Activated CD8-positive, alpha-beta memory T cell treated with anti-CD3 and anti-CD28 coated beads for 36 hours (primary cell): ENCODE data around the gene TSHZ1. TPM values are rescaled to one million over a fixed set of nuclear protein-coding genes. Genes with fewer than 3 reads are reported as not detected.

Experiments used
- CTCF ChIA-PET: fragments of 350-600 bp; sonication (Branson Sonifier 250); formaldehyde crosslinking; loops from one replicate; lab custom pipeline; 2021; ENCODE audit warnings: antibody characterized with exemption; lab: Charles Lee
- POLR2A ChIA-PET: fragments of 350-600 bp; sonication (Branson Sonifier 250); formaldehyde crosslinking; loops from one replicate; lab custom pipeline; 2021; ENCODE audit warnings: antibody characterized with exemption; lab: Charles Lee
- total RNA-seq, 2 experiments: library from RNA; stranded (reverse); gene quantifications; one replicate each; pipeline ENCODE4 v1.2.3, GENCODE V29; 2021

TSHZ1 gene
- total RNA-seq, 2 experiments from 2014 or later: 14.8 to 15.0 TPM

- ChIA-PET POLR2A (no interaction called here), CTCF (no interaction called here)
Measured at GRCh38 chr18:75257605-75258004, 47.0 kb downstream of the TSHZ1 start.

DNA sequence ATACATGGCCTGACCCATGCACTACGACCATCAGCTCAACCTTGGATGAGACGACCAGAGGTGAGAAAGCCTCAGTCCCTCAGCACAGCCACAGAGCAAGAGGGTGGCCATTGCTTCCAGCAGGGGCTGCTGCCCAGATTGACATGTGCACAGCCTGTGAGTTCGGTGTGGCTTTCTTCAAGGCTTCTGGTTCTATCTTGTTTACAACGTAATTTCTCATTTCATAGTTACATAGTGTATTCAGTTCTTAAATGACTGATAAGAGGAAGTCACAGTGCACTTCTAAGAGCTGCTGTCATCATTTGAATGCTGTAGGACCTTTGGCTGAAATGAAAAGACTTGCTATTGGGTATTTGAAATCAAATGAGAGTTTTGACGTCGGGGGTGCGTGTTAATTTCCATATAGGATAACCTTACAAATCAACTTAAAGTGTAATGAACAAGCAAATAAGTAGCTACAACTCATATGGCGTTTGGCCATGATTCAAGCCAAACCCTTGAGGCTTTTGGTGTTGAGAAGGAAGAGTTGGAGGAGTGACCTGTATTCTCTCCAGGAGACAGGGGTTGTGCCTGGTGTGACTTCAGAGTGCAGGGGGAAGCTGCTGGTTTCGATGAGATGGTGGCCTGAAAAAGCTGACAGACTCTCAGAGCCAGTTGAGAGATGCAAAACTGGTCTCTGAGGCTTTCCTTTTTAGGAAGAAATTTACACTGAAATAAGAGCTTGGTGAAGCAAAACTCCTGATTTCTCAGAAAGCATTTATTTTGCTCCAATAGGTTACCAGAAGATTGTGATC is 51.0 kb downstream of the TSHZ1 start:
- ChIA-PET CTCF (no interaction called here), POLR2A (interaction anchor here (0.6 kb wide), 2 partner anchors 51 kb away, joined by 3 to 4 read pairs; partner anchors contain the start of gene TSHZ1)

DNA sequence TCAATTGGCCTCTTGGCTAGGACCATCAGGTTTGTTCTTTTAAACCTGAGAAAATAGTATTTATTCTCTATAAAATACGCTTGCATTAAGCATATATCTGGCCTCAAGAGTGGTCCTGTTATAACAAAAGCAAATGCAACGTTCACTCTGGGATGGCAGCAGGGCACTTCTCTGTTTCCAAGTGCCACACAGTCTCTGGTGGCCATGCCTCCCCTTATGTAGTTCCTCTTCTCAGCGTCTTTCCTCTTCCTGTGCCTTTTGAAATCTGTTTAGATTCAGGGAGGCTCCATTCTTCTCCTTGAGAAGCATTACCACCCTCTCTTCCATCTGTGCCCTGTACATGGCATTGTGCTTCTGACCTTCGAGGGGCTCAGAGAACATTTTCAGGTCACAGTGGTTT is 51.9 kb downstream of the TSHZ1 start:
- POLR2A ChIA-PET: no interaction called here
- CTCF ChIA-PET: no interaction called here

DNA sequence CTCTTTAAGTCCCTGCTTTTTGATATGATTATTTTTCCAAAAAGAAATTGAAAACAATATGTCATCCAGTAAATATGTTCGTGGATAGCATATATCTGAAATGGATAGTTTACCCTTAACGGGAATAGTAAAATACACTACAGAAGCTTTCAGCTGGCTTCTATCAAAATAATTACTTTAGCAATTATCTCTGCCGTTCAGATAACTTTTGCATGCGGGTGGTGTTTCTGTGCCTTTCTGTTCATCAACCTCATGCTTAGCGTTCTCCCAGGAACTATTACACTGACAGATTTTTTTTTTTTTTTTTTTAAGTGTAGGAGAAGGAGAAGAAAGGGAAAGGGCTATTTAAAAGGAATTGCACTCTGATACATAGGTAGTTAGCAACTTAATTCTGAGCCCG is 53.6 kb downstream of the TSHZ1 start:
- ChIA-PET CTCF (interaction anchor here (0.7 kb wide), 1 partner anchor 269 kb away, joined by 4 read pairs; no protein-coding TSS in a partner anchor), POLR2A (no interaction called here)

GRCh38 chr18:75264926-75265597 is 54.5 kb downstream of the TSHZ1 start:
- ChIA-PET POLR2A (no interaction called here), CTCF (no interaction called here)

GRCh38 chr18:75265872-75266271 is 55.3 kb downstream of the TSHZ1 start:
- ChIA-PET CTCF (no interaction called here), POLR2A (no interaction called here)

DNA sequence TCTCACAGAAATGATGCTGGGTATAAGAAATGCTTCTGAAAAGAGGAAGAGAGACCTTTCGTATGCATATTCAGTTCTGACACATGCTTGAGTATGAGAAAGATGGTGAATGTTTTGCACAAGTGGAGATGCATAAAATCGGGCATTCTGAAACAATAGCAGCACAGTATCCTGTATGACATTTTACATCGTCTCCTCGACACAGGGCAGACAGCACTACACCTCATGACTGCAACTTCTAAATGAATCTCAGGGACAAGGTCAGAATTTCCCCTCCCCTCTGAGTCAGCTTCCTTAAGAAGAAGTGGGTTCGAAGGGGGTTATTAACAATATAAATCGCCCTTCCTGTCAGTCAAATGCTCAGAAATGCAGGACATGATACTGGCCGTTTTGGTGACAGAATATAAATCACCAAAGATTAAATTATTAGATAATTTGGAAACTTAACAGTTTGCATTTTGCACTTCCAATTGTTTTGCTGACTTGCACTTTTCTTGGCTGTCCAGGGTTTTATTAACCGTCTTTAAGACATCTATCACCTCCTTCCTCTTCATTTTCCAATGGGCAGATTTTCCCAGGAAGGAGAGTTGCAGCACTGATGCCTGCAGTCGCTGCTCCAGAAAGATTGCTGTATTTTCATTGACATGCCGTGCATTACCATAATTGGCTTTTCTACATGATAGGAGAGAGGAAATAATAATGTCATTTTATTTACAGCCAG is 57.2 kb downstream of the TSHZ1 start:
- CTCF ChIA-PET: no interaction called here
- POLR2A ChIA-PET: no interaction called here

- ChIA-PET POLR2A (no interaction called here), CTCF (no interaction called here)
Measured at GRCh38 chr18:75268364-75268646, 57.7 kb downstream of the TSHZ1 start.

GRCh38 chr18:75269124-75269680 is 58.6 kb downstream of the TSHZ1 start:
- ChIA-PET CTCF (no interaction called here), POLR2A (no interaction called here)

GRCh38 chr18:75269696-75270095 is 59.1 kb downstream of the TSHZ1 start:
- ChIA-PET CTCF (no interaction called here), POLR2A (no interaction called here)

GRCh38 chr18:75271952-75272351 is 61.4 kb downstream of the TSHZ1 start:
- ChIA-PET CTCF (no interaction called here), POLR2A (no interaction called here)

GRCh38 chr18:75273817-75274216 is 63.2 kb downstream of the TSHZ1 start:
- POLR2A ChIA-PET: no interaction called here
- CTCF ChIA-PET: no interaction called here

DNA sequence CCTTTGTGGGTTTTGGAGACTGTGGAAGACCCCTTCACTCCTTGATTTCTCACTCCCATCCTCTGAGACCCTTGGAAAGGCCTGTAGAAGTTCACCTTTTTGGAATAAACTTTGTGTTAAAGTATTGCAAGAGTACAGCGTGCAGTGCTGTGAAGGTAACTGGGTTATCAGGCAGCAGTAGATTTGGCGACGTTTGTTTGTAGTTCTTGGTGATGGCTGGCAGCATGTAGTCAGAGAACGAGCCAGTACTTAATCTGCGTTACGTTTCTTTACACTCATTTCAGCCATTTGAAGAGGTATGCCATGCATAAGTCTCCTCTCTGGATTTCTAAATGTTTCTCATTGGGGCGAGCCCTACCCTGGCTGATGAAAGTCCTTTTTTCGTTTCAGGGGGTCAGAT is 64.6 kb downstream of the TSHZ1 start:
- POLR2A ChIA-PET: no interaction called here
- CTCF ChIA-PET: no interaction called here

DNA sequence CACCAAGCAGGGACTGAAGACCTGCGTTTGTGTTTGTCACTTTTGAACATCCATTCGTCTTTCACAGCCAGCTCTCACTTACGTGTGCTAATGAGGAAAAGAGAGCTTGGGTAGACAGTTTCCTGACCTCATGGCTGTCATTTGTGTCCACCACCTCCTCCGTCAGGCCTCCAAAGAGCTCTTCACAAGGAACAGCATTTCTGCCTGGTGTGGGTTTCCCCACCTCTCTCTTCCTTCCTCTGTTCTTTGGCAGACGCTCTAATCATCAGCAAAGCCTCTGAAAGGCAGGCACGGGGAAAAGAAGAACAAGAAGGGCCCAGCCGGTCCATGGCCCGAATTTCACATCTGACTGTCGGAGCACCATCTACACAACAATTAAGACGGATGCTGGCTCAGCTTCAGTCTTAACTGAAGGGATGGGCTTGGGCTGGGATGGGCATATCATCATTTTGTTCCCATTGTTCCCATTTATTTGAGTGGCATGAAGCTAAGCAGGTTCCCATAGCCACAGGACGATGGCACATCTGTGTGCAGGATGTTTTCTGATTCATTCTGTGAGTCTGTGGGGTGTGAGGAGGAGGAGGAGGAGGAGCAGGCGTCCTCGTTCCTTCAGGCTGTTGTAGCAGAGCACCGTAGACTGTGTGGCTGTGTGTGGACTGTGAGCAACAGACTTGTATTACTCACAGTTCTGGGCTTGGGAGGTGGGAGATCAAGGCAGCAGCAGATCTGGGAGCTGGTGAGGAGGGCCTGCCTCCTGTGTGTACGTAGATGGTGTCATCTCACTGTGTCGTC is 66.4 kb downstream of the TSHZ1 start:
- CTCF ChIA-PET: no interaction called here
- POLR2A ChIA-PET: interaction anchor here (0.6 kb wide), 1 partner anchor 25 kb away, joined by 10 read pairs; no protein-coding TSS in a partner anchor

- POLR2A ChIA-PET: interaction anchor here (0.6 kb wide), 1 partner anchor 26 kb away, joined by 10 read pairs; no protein-coding TSS in a partner anchor
- CTCF ChIA-PET: no interaction called here
Measured at GRCh38 chr18:75277610-75277928, 67.0 kb downstream of the TSHZ1 start.

- ChIA-PET CTCF (no interaction called here), POLR2A (no interaction called here)
Measured at GRCh38 chr18:75279381-75279780, 68.8 kb downstream of the TSHZ1 start.

DNA sequence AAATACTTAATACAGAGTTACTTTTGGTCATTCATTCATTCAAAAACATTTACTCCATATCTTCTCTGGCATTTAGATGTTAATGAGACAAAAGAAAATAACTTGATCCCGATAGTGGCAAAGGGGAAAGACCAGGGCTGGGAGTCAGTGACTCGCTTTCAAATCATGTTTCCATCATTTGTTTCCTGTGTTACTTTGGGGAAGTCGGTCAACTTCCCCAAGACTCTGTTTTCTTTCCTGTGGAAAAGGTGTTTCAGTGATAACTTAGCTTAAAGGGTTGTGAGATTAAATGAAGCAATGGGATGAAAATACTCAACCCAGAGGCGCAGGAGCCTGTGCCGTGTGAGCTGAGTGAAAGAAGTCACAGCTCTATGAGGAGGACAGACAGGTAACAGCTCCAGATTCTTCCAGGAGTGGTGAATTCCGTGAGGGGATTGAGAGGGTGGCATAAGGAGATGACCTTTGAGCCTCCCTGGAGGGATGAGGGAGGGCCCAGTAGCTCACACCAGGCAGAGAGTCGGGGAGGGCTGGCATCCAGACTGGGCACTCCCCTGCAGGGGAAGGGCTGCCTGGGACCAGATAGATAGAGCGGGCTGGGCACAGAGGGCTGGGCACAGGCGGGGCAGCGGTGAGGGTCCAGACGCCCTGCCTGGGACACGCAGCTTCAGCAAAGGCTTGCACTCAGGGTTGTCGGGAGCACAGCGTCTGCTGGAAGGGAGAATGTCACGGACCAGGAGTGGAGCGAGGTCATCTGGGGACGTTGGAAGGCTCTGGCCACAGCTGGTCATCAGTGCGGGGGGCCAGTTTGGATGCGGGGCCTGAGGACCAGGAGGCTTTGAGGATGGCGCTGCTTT is 70.1 kb downstream of the TSHZ1 start:
- ChIA-PET CTCF (no interaction called here), POLR2A (no interaction called here)

DNA sequence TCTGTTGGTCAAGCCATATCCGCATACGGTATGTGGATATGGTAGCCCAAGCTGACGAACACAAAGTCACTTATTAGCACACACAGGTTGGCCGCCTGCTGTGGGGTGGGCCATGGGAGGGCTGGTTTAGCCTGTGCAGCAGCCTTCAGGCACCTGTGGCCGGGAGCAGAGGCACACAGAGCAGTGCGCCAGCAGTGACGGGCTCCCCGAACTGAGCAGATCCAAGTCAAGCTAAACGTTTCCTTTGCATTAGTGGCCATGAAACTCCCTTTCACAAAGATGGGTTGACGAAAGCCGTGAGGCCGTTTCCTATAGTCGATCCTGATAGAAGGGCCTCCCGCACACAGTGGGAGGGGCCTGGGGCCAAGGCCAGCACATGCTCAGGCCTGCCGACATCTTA is 72.1 kb downstream of the TSHZ1 start:
- POLR2A ChIA-PET: no interaction called here
- CTCF ChIA-PET: no interaction called here

DNA sequence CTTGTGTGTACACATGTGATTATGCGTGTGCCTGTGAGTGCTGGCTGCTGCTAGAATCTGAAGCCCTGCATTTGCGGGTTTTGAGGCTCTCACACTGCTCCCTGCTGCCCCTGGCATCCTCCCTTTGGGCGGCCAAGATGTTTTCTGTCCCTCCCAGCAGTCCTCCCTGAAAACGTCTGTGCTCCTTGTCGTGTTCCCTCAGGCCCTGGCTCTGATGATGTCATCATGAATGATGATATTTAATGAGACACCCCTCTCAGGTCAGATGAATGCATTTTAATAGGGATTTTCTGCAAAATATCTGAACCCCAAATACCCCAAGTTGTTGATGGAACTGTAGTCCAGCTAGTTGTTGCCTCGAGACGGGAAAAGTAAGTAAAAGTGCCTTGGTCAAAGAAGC is 73.1 kb downstream of the TSHZ1 start:
- ChIA-PET POLR2A (no interaction called here), CTCF (no interaction called here)
